ENCODE measurements around the gene RAB30. TPM values are rescaled to one million over a fixed set of nuclear protein-coding genes. Genes with fewer than 3 reads are reported as not detected.

Gene RAB30
- total RNA-seq, 1 donor from 2014 or later: 10.3 TPM

- Mint-ChIP-seq H3K27ac (no peak overlapping the region), H3K4me1 (peaks cover 17% of the 10 kb centered on the region), H3K36me3 (no peaks in the 10 kb centered on the region), H3K9me3 (no peaks in the 10 kb centered on the region), H3K27me3 (ENCODE audit: low read depth) (no peaks in the 10 kb centered on the region), H3K4me3 (no peak overlapping the region)
- DNase-seq (ENCODE audit: low spot score in 2 of 2, unreplicated experiment in 2 of 2): no peak
- TF ChIP-seq CTCF (IDR thresholded peaks at IDR 0.05; ENCODE audit: unreplicated experiment): no peak
Observed at GRCh38 chr11:82989628-82990404, 81.9 kb downstream of the RAB30 start.

GRCh38 chr11:82988936-82989627, 82.6 kb downstream of the RAB30 start:
- H3K4me3 Mint-ChIP-seq: no peak overlapping the region
- H3K27ac Mint-ChIP-seq: no peak overlapping the region
- no peaks in the 10 kb centered on the region for H3K9me3 Mint-ChIP-seq
- no peaks in the 10 kb centered on the region for H3K27me3 Mint-ChIP-seq (ENCODE audit: low read depth)
- H3K4me1 Mint-ChIP-seq: peaks cover 11% of the 10 kb centered on the region
- no peaks in the 10 kb centered on the region for H3K36me3 Mint-ChIP-seq
- no peak for DNase-seq (ENCODE audit: low spot score in 2 of 2, unreplicated experiment in 2 of 2)
- no peak for TF ChIP-seq CTCF (IDR thresholded peaks at IDR 0.05; ENCODE audit: unreplicated experiment)

- Mint-ChIP-seq H3K27me3 (ENCODE audit: low read depth) (no peaks in the 10 kb centered on the region), H3K4me3 (no peak overlapping the region), H3K27ac (no peak overlapping the region), H3K9me3 (no peaks in the 10 kb centered on the region), H3K4me1 (peaks cover 3% of the 10 kb centered on the region), H3K36me3 (no peaks in the 10 kb centered on the region)
- DNase-seq (ENCODE audit: low spot score in 2 of 2, unreplicated experiment in 2 of 2): no peak
- no peak for TF ChIP-seq CTCF (IDR thresholded peaks at IDR 0.05; ENCODE audit: unreplicated experiment)
Observed at GRCh38 chr11:82987997-82988396, 83.7 kb downstream of the RAB30 start.

- H3K9me3 Mint-ChIP-seq: no peaks in the 10 kb centered on the region
- no peak overlapping the region for H3K4me3 Mint-ChIP-seq
- H3K27ac Mint-ChIP-seq: no peak overlapping the region
- TF ChIP-seq CTCF (IDR thresholded peaks at IDR 0.05; ENCODE audit: unreplicated experiment): no peak
- H3K4me1 Mint-ChIP-seq: no peaks in the 10 kb centered on the region
- H3K27me3 Mint-ChIP-seq (ENCODE audit: low read depth): no peaks in the 10 kb centered on the region
- no peak for DNase-seq (ENCODE audit: low spot score in 2 of 2, unreplicated experiment in 2 of 2)
- peaks cover 5% of the 10 kb centered on the region for H3K36me3 Mint-ChIP-seq
Observed at GRCh38 chr11:82986446-82986845, 85.3 kb downstream of the RAB30 start.

- peaks cover 5% of the 10 kb centered on the region for H3K36me3 Mint-ChIP-seq
- no peak for DNase-seq (ENCODE audit: low spot score in 2 of 2, unreplicated experiment in 2 of 2)
- H3K4me1 Mint-ChIP-seq: no peaks in the 10 kb centered on the region
- no peaks in the 10 kb centered on the region for H3K27me3 Mint-ChIP-seq (ENCODE audit: low read depth)
- no peak overlapping the region for H3K4me3 Mint-ChIP-seq
- no peak overlapping the region for H3K27ac Mint-ChIP-seq
- no peak for TF ChIP-seq CTCF (IDR thresholded peaks at IDR 0.05; ENCODE audit: unreplicated experiment)
- H3K9me3 Mint-ChIP-seq: no peaks in the 10 kb centered on the region
Observed at GRCh38 chr11:82981852-82982251, 89.8 kb downstream of the RAB30 start.
